Activated naive CD8-positive, alpha-beta T cell (primary cell): ENCODE data around the gene GABRA6.
"Not testable (repeated sequence)": the region's sequence is repeated elsewhere in the genome, so short reads cannot be mapped to it uniquely, and the experiment has no call there.

ENCODE experiments used
- H3K27ac Mint-ChIP-seq: one replicate; pipeline ENCODE4 v1.8.0; 2021; ENCODE audit warnings: mixed read lengths
- H3K27me3 Mint-ChIP-seq: one replicate; pipeline ENCODE4 v1.8.0; 2021; ENCODE audit warnings: mixed read lengths
- H3K36me3 Mint-ChIP-seq: one replicate; pipeline ENCODE4 v1.8.0; 2021; ENCODE audit warnings: mixed read lengths
- H3K4me1 Mint-ChIP-seq: one replicate; pipeline ENCODE4 v1.8.0; 2021; ENCODE audit warnings: low read depth, mixed read lengths
- H3K4me3 Mint-ChIP-seq: one replicate; pipeline ENCODE4 v1.8.0; 2021; ENCODE audit warnings: mild to moderate bottlenecking, mixed read lengths
- H3K9me3 Mint-ChIP-seq: one replicate; pipeline ENCODE4 v1.8.0; 2021; ENCODE audit warnings: low read depth, mixed read lengths

The GABRA6 gene

GRCh38 chr5:161685461-161685860 lies at the start of gene GABRA6:
Gene GABRA6, plus strand, starts transcription at chr5:161685721. Its CDS starts 269 bp downstream, at chr5:161685990.
- no peaks in the 10 kb centered on the region for H3K4me1 Mint-ChIP-seq
- H3K4me3 Mint-ChIP-seq, result no peak within 1 kb of the TSS

GRCh38 chr5:161637591-161637990 lies 47.9 kb upstream of the GABRA6 start:
- Mint-ChIP-seq H3K27ac (no peak overlapping the region), H3K4me3 (no peak overlapping the region), H3K4me1 (no peaks in the 10 kb centered on the region), H3K36me3 (no peaks in the 10 kb centered on the region), H3K27me3 (no peaks in the 10 kb centered on the region), H3K9me3 (peaks cover 19% of the 10 kb centered on the region)

More at GRCh38 chr5:161685461-161685860, at the start of gene GABRA6:
- H3K27ac Mint-ChIP-seq, result no peak within 1 kb of the TSS
- peaks cover 15% of the 10 kb centered on the region for H3K9me3 Mint-ChIP-seq
- no peaks in the 10 kb centered on the region for H3K36me3 Mint-ChIP-seq
- H3K27me3 Mint-ChIP-seq, result no peaks in the 10 kb centered on the region

DNA sequence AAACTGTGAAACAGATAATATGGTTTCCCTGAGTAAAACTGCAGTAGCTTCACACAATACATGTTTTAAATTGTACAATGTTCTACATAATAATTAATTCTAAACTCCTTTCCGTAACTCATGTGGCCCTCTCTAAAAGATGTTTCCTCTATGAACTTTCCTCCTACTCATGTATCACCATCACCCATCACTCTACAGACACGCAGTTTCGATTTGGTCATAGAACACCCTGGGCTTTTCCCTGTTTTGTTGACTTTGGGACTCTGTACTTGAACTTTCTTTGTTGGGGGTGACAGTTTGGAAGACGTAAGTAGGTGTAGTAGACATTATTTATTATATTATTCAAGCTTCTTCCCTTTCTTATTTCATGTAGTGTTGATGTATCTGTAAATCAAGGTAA lies 44.1 kb upstream of the GABRA6 start:
- H3K27me3 Mint-ChIP-seq, result no peaks in the 10 kb centered on the region
- no peaks in the 10 kb centered on the region for H3K4me1 Mint-ChIP-seq
- no peak overlapping the region for H3K27ac Mint-ChIP-seq
- H3K4me3 Mint-ChIP-seq, result no peak overlapping the region
- no peaks in the 10 kb centered on the region for H3K36me3 Mint-ChIP-seq
- H3K9me3 Mint-ChIP-seq, result peaks cover 19% of the 10 kb centered on the region

DNA sequence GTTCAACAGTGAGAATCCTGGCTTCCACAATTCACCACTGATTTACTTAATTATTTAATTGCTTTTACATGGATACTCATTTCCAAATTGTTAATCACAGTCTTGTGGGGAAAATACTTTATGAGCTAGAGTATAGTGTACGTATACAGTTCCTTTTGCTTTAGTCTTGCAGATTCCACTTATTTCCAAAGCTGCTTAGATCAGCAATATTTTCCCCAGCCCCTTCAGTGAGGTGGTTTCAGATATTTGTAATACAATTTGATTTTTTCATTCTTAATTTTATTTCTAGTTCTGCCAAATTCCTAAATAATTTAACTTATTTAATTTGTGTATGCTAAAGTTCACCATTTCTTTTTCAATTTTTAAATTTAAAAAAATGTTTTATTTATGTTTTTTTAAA lies 40.3 kb upstream of the GABRA6 start:
- H3K27me3 Mint-ChIP-seq, result no peaks in the 10 kb centered on the region
- H3K4me3 Mint-ChIP-seq, result no peak overlapping the region
- H3K36me3 Mint-ChIP-seq, result no peaks in the 10 kb centered on the region
- peaks cover 16% of the 10 kb centered on the region for H3K9me3 Mint-ChIP-seq
- H3K4me1 Mint-ChIP-seq, result no peaks in the 10 kb centered on the region
- no peak overlapping the region for H3K27ac Mint-ChIP-seq

GRCh38 chr5:161651926-161652325 lies 33.6 kb upstream of the GABRA6 start:
- H3K27ac Mint-ChIP-seq, H3K4me3 Mint-ChIP-seq, H3K4me1 Mint-ChIP-seq, H3K36me3 Mint-ChIP-seq, H3K9me3 Mint-ChIP-seq, H3K27me3 Mint-ChIP-seq: not testable (repeated sequence)

GRCh38 chr5:161660806-161661205 lies 24.7 kb upstream of the GABRA6 start:
- Mint-ChIP-seq H3K36me3 (no peaks in the 10 kb centered on the region), H3K27me3 (no peaks in the 10 kb centered on the region), H3K4me3 (no peak overlapping the region), H3K27ac (no peak overlapping the region), H3K4me1 (no peaks in the 10 kb centered on the region), H3K9me3 (peaks cover 12% of the 10 kb centered on the region)

DNA sequence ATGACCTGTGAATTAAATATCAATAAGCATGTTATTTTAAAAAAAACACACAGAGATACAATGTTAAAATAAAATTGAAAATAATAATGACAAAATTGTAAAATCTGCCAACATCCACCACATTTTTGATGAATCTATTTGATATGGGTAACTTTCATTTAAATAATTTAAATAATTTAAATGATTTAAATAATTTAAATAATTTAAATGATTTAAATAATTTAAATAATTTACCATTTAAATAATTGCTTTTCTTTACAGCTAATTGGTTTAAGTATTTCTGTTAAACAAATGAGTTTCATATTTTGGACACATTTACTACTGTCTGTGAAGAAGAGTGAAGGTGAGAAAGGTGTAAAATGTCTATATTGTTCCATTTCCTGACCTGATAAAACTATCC lies 22.1 kb upstream of the GABRA6 start:
- H3K27ac Mint-ChIP-seq, result no peak overlapping the region
- H3K4me1 Mint-ChIP-seq, result no peaks in the 10 kb centered on the region
- peaks cover 13% of the 10 kb centered on the region for H3K9me3 Mint-ChIP-seq
- no peaks in the 10 kb centered on the region for H3K27me3 Mint-ChIP-seq
- H3K4me3 Mint-ChIP-seq, result no peak overlapping the region
- no peaks in the 10 kb centered on the region for H3K36me3 Mint-ChIP-seq

- H3K27me3 Mint-ChIP-seq, result no peaks in the 10 kb centered on the region
- H3K36me3 Mint-ChIP-seq, result no peaks in the 10 kb centered on the region
- no peak overlapping the region for H3K4me3 Mint-ChIP-seq
- H3K9me3 Mint-ChIP-seq, result peaks cover 4% of the 10 kb centered on the region
- no peak overlapping the region for H3K27ac Mint-ChIP-seq
- no peaks in the 10 kb centered on the region for H3K4me1 Mint-ChIP-seq
Observed at GRCh38 chr5:161676103-161676502, 9.4 kb upstream of the GABRA6 start.

DNA sequence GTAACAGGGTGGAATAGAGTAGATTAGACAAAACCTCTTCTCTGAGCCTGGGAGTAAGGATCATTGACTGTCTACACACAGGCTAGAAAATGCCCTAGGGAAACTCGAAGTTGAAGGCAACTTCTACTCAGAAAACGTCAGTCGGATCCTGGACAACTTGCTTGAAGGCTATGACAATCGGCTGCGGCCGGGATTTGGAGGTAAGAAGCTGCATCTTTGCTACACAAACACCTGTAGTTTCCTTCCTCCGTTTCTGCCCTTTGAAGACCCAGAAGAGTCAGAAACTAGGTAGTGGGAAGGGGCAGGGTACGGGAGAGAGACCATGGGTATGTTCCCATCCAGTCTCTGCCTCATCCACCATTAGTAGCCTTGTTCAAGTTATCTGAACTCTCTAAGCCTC lies 628 bp downstream of the GABRA6 start:
- Mint-ChIP-seq H3K27ac (no peak overlapping the region), H3K4me1 (no peaks in the 10 kb centered on the region), H3K27me3 (no peaks in the 10 kb centered on the region), H3K36me3 (no peaks in the 10 kb centered on the region), H3K9me3 (peaks cover 15% of the 10 kb centered on the region), H3K4me3 (no peak overlapping the region)

- Mint-ChIP-seq H3K9me3 (peaks cover 15% of the 10 kb centered on the region), H3K27me3 (no peaks in the 10 kb centered on the region), H3K36me3 (no peaks in the 10 kb centered on the region), H3K4me1 (no peaks in the 10 kb centered on the region), H3K4me3 (no peak overlapping the region), H3K27ac (no peak overlapping the region)
Observed at GRCh38 chr5:161686881-161687280, 1.4 kb downstream of the GABRA6 start.

GRCh38 chr5:161687316-161687715 lies 1.8 kb downstream of the GABRA6 start:
- no peaks in the 10 kb centered on the region for H3K36me3 Mint-ChIP-seq
- H3K9me3 Mint-ChIP-seq, result peaks cover 13% of the 10 kb centered on the region
- no peaks in the 10 kb centered on the region for H3K4me1 Mint-ChIP-seq
- no peaks in the 10 kb centered on the region for H3K27me3 Mint-ChIP-seq
- H3K27ac Mint-ChIP-seq, result no peak overlapping the region
- H3K4me3 Mint-ChIP-seq, result no peak overlapping the region

DNA sequence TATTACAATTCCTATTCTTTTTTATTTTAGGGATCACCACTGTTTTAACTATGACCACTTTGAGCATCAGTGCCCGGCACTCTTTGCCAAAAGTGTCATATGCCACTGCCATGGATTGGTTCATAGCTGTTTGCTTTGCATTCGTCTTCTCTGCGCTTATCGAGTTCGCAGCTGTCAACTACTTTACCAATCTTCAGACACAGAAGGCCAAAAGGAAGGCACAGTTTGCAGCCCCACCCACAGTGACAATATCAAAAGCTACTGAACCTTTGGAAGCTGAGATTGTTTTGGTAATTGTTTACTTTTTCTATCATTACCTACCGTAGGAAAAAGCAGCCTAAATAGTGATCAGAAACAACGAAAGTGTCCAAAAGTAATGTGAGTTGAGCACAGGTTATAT lies 6.4 kb downstream of the GABRA6 start:
- peaks cover 4% of the 10 kb centered on the region for H3K9me3 Mint-ChIP-seq
- no peak overlapping the region for H3K4me3 Mint-ChIP-seq
- no peaks in the 10 kb centered on the region for H3K4me1 Mint-ChIP-seq
- H3K27me3 Mint-ChIP-seq, result no peaks in the 10 kb centered on the region
- H3K36me3 Mint-ChIP-seq, result no peaks in the 10 kb centered on the region
- H3K27ac Mint-ChIP-seq, result no peak overlapping the region

- H3K27me3 Mint-ChIP-seq, result no peaks in the 10 kb centered on the region
- no peaks in the 10 kb centered on the region for H3K36me3 Mint-ChIP-seq
- no peaks in the 10 kb centered on the region for H3K9me3 Mint-ChIP-seq
- no peak overlapping the region for H3K27ac Mint-ChIP-seq
- H3K4me1 Mint-ChIP-seq, result no peaks in the 10 kb centered on the region
- H3K4me3 Mint-ChIP-seq, result no peak overlapping the region
Observed at GRCh38 chr5:161697001-161697400, 11.5 kb downstream of the GABRA6 start.

DNA sequence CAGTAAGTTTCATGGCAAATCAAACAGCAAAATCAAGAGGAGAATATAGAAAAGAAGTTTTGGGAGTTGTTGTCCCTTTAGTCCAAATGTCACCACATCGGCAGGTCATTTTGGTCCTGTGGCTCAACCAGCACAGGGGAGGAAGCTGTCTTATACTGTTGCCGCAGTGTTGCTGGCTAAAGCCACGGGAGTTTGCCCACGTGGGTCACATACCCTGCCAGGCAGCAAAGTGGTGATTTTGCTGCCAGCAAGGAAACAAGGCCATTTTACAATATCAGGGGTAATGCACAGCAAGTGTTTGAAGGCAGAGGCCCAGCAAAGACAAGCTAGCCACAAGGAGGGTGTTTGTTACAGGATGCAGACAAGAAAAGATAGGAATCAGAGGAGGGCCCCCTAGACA lies 14.5 kb downstream of the GABRA6 start:
- no peak overlapping the region for H3K27ac Mint-ChIP-seq
- H3K4me3 Mint-ChIP-seq, result no peak overlapping the region
- no peaks in the 10 kb centered on the region for H3K4me1 Mint-ChIP-seq
- no peaks in the 10 kb centered on the region for H3K27me3 Mint-ChIP-seq
- H3K9me3 Mint-ChIP-seq, result no peaks in the 10 kb centered on the region
- no peaks in the 10 kb centered on the region for H3K36me3 Mint-ChIP-seq

DNA sequence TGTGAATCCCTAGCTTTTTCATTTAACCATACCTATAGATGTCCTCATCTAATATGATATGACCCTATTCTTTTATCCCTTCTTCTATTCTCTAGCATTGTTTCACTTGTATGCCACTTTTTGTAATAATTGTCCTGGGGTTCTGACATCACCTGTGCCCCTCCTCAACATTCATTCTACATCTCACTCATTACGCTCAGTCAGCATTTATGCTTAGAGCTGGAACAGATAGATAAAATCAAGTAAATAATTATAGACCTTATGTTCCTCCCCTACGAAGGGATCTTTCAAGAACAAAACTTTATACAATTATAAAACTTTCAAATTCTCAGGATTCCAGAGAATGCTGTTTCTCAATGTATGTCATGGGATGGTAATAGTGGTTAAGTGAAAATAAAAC lies 18.0 kb downstream of the GABRA6 start:
- H3K4me3 Mint-ChIP-seq, result no peak overlapping the region

GRCh38 chr5:161707382-161707781 lies 21.9 kb downstream of the GABRA6 start:
- Mint-ChIP-seq H3K27ac (no peak overlapping the region), H3K27me3 (no peaks in the 10 kb centered on the region), H3K36me3 (no peaks in the 10 kb centered on the region), H3K9me3 (no peaks in the 10 kb centered on the region), H3K4me3 (no peak overlapping the region), H3K4me1 (no peaks in the 10 kb centered on the region)

More for the DNA sequence above, 18.0 kb downstream of the GABRA6 start:
- Mint-ChIP-seq H3K36me3 (no peaks in the 10 kb centered on the region), H3K27me3 (no peaks in the 10 kb centered on the region), H3K27ac (no peak overlapping the region), H3K4me1 (no peaks in the 10 kb centered on the region), H3K9me3 (no peaks in the 10 kb centered on the region)

- no peaks in the 10 kb centered on the region for H3K27me3 Mint-ChIP-seq
- no peaks in the 10 kb centered on the region for H3K9me3 Mint-ChIP-seq
- H3K4me3 Mint-ChIP-seq, result no peak overlapping the region
- H3K4me1 Mint-ChIP-seq, result no peaks in the 10 kb centered on the region
- no peaks in the 10 kb centered on the region for H3K36me3 Mint-ChIP-seq
- no peak overlapping the region for H3K27ac Mint-ChIP-seq
Observed at GRCh38 chr5:161709239-161709638, 23.7 kb downstream of the GABRA6 start.
